ENCODE results near the gene ZNF860. TPM values are rescaled to one million over a fixed set of nuclear protein-coding genes. Genes with fewer than 3 reads are reported as not detected.

The ZNF860 gene
- 0.52 TPM for total RNA-seq

GRCh38 chr3:31981206-31982181, at the start of gene ZNF860, which contains the start of gene OSBPL10:
Gene ZNF860, plus strand, starts transcription at chr3:31981750. Its CDS starts 7,330 bp downstream, at chr3:31989080.
Gene OSBPL10, minus strand, starts transcription at chr3:31981262. Its CDS starts 83 bp downstream, at chr3:31981179.
- peaks cover 30% of the 10 kb centered on the region for H3K4me1 ChIP-seq (ENCODE audit: insufficient read depth, low read length)
- H3K27me3 ChIP-seq (ENCODE audit: insufficient read depth, low read length) = peaks cover 56% of the 10 kb centered on the region
- H3K9me3 ChIP-seq (ENCODE audit: low read depth, low read length) = no peaks in the 10 kb centered on the region

GRCh38 chr3:31932990-31933389, 48.6 kb upstream of the ZNF860 start:
- H3K4me3 ChIP-seq (ENCODE audit: low read length) = no peak overlapping the region

More at GRCh38 chr3:31981206-31982181, at the start of gene ZNF860, which contains the start of gene OSBPL10:
- peak within 1 kb of the TSS; percentile 44 for H3K4me3 ChIP-seq (ENCODE audit: low read length)

DNA sequence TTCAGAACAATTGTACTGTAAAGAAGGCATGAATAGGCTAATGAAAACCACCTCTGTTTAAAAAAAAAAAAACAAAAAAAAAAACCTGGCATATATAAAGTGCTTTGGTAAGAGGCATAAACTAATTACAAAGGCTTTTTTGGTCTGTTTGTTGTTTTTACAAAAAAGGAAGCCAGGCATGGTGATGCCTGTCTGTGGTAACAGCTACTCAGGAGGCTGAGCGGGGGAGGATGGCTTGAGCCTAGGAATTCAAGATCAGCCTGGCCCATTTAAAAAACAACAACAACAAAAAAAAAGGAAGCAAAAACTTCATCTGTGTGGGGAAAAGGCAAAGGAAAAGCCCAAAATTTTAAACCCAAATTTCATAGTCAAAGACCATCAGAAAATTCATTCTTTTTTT, 47.5 kb upstream of the ZNF860 start:
- Histone ChIP-seq H3K4me3 (ENCODE audit: low read length) (no peak overlapping the region), H3K4me1 (ENCODE audit: insufficient read depth, low read length) (no peaks in the 10 kb centered on the region), H3K27me3 (ENCODE audit: insufficient read depth, low read length) (no peaks in the 10 kb centered on the region), H3K9me3 (ENCODE audit: low read depth, low read length) (no peaks in the 10 kb centered on the region)

More at GRCh38 chr3:31932990-31933389, 48.6 kb upstream of the ZNF860 start:
- H3K9me3 ChIP-seq (ENCODE audit: low read depth, low read length) = no peaks in the 10 kb centered on the region
- no peaks in the 10 kb centered on the region for H3K4me1 ChIP-seq (ENCODE audit: insufficient read depth, low read length)
- H3K27me3 ChIP-seq (ENCODE audit: insufficient read depth, low read length) = no peaks in the 10 kb centered on the region

GRCh38 chr3:31934866-31935265, 46.7 kb upstream of the ZNF860 start:
- no peaks in the 10 kb centered on the region for H3K27me3 ChIP-seq (ENCODE audit: insufficient read depth, low read length)
- no peaks in the 10 kb centered on the region for H3K9me3 ChIP-seq (ENCODE audit: low read depth, low read length)
- no peak overlapping the region for H3K4me3 ChIP-seq (ENCODE audit: low read length)
- H3K4me1 ChIP-seq (ENCODE audit: insufficient read depth, low read length) = no peaks in the 10 kb centered on the region

DNA sequence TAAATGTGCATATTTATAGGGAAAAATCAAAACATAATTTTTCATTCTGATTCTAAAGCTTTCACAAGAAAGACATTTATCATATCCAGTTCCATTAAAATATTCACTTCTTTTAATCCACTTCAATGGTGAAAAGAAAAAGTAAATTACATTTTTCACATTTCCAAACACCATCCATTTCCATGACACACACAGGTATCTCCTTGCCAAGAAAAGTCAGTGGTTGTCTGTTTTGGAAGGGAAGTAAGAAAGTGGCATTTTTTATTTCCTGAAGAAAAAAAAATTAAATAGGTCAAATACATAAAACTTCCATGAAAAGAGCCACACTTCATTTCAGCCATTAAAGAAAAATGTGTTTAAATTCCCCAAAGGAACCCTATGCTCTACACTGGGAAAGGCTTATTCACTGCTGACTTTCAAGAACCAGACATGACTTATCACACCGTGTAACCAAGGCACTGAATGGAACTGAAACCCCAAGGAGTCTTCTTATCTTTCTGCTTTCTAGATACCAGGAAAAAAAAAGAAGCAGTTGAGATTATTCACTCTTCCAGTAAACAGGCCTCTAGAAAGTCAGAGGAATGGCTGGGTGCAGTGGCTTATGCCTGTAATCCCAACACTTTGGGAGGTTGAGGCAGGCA, 45.0 kb upstream of the ZNF860 start:
- no peaks in the 10 kb centered on the region for H3K9me3 ChIP-seq (ENCODE audit: low read depth, low read length)
- no peaks in the 10 kb centered on the region for H3K4me1 ChIP-seq (ENCODE audit: insufficient read depth, low read length)
- no peaks in the 10 kb centered on the region for H3K27me3 ChIP-seq (ENCODE audit: insufficient read depth, low read length)
- no peak overlapping the region for H3K4me3 ChIP-seq (ENCODE audit: low read length)

- Histone ChIP-seq H3K27me3 (ENCODE audit: insufficient read depth, low read length) (no peaks in the 10 kb centered on the region), H3K9me3 (ENCODE audit: low read depth, low read length) (no peaks in the 10 kb centered on the region), H3K4me1 (ENCODE audit: insufficient read depth, low read length) (no peaks in the 10 kb centered on the region), H3K4me3 (ENCODE audit: low read length) (no peak overlapping the region)
These were observed 44.3 kb upstream of the ZNF860 start for GRCh38 chr3:31937225-31937624.

- H3K4me1 ChIP-seq (ENCODE audit: insufficient read depth, low read length) = peaks cover 5% of the 10 kb centered on the region
- H3K9me3 ChIP-seq (ENCODE audit: low read depth, low read length) = no peaks in the 10 kb centered on the region
- H3K27me3 ChIP-seq (ENCODE audit: insufficient read depth, low read length) = no peaks in the 10 kb centered on the region
- H3K4me3 ChIP-seq (ENCODE audit: low read length) = no peak overlapping the region
These were observed 39.1 kb upstream of the ZNF860 start for GRCh38 chr3:31942446-31942845.

- Histone ChIP-seq H3K9me3 (ENCODE audit: low read depth, low read length) (no peaks in the 10 kb centered on the region), H3K27me3 (ENCODE audit: insufficient read depth, low read length) (no peaks in the 10 kb centered on the region), H3K4me3 (ENCODE audit: low read length) (no peak overlapping the region), H3K4me1 (ENCODE audit: insufficient read depth, low read length) (peaks cover 11% of the 10 kb centered on the region)
These were observed 38.5 kb upstream of the ZNF860 start for GRCh38 chr3:31943041-31943440.

GRCh38 chr3:31945738-31946052, 35.9 kb upstream of the ZNF860 start:
- no peaks in the 10 kb centered on the region for H3K9me3 ChIP-seq (ENCODE audit: low read depth, low read length)
- H3K27me3 ChIP-seq (ENCODE audit: insufficient read depth, low read length) = no peaks in the 10 kb centered on the region
- no peak overlapping the region for H3K4me3 ChIP-seq (ENCODE audit: low read length)
- peaks cover 15% of the 10 kb centered on the region for H3K4me1 ChIP-seq (ENCODE audit: insufficient read depth, low read length)

GRCh38 chr3:31946484-31947081, 35.0 kb upstream of the ZNF860 start:
- Histone ChIP-seq H3K27me3 (ENCODE audit: insufficient read depth, low read length) (no peaks in the 10 kb centered on the region), H3K4me3 (ENCODE audit: low read length) (no peak overlapping the region), H3K9me3 (ENCODE audit: low read depth, low read length) (no peaks in the 10 kb centered on the region), H3K4me1 (ENCODE audit: insufficient read depth, low read length) (peaks cover 15% of the 10 kb centered on the region)

DNA sequence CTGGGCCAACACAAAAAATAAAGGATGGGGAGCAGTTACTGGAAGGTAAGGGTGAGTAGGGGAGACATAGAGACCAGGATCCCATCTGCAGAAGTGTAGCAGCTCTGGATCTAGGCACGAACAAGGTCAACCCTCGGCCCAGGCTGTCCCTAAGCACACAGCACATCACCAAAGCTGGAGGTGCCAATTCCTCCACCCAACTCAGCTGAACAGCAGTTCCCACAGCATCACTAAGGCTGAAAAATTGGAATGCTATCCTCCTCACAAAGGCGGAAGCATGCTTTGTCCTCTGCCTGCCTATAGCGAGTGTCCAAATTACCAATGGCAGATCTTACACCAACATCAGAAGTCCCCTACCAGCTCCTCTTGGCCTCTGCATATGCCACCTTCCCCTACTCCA, 34.4 kb upstream of the ZNF860 start:
- H3K9me3 ChIP-seq (ENCODE audit: low read depth, low read length) = no peaks in the 10 kb centered on the region

GRCh38 chr3:31947671-31948091, 33.9 kb upstream of the ZNF860 start:
- peaks cover 15% of the 10 kb centered on the region for H3K4me1 ChIP-seq (ENCODE audit: insufficient read depth, low read length)
- no peaks in the 10 kb centered on the region for H3K9me3 ChIP-seq (ENCODE audit: low read depth, low read length)
- H3K4me3 ChIP-seq (ENCODE audit: low read length) = no peak overlapping the region
- no peaks in the 10 kb centered on the region for H3K27me3 ChIP-seq (ENCODE audit: insufficient read depth, low read length)

More for the DNA sequence above, 34.4 kb upstream of the ZNF860 start:
- H3K4me1 ChIP-seq (ENCODE audit: insufficient read depth, low read length) = peaks cover 15% of the 10 kb centered on the region
- H3K27me3 ChIP-seq (ENCODE audit: insufficient read depth, low read length) = no peaks in the 10 kb centered on the region
- no peak overlapping the region for H3K4me3 ChIP-seq (ENCODE audit: low read length)

- H3K4me1 ChIP-seq (ENCODE audit: insufficient read depth, low read length) = peaks cover 15% of the 10 kb centered on the region
- H3K9me3 ChIP-seq (ENCODE audit: low read depth, low read length) = no peaks in the 10 kb centered on the region
- no peaks in the 10 kb centered on the region for H3K27me3 ChIP-seq (ENCODE audit: insufficient read depth, low read length)
- H3K4me3 ChIP-seq (ENCODE audit: low read length) = no peak overlapping the region
These were observed 33.3 kb upstream of the ZNF860 start for GRCh38 chr3:31948280-31948679.

GRCh38 chr3:31952205-31952604, 29.3 kb upstream of the ZNF860 start:
- Histone ChIP-seq H3K4me3 (ENCODE audit: low read length) (no peak overlapping the region), H3K4me1 (ENCODE audit: insufficient read depth, low read length) (peaks cover 12% of the 10 kb centered on the region), H3K27me3 (ENCODE audit: insufficient read depth, low read length) (no peaks in the 10 kb centered on the region), H3K9me3 (ENCODE audit: low read depth, low read length) (no peaks in the 10 kb centered on the region)

GRCh38 chr3:31953091-31953490, 28.5 kb upstream of the ZNF860 start:
- no peaks in the 10 kb centered on the region for H3K9me3 ChIP-seq (ENCODE audit: low read depth, low read length)
- no peaks in the 10 kb centered on the region for H3K27me3 ChIP-seq (ENCODE audit: insufficient read depth, low read length)
- peaks cover 3% of the 10 kb centered on the region for H3K4me1 ChIP-seq (ENCODE audit: insufficient read depth, low read length)
- H3K4me3 ChIP-seq (ENCODE audit: low read length) = no peak overlapping the region

Measured in mononuclear cell (primary cell).